Amygdala (tissue), 56 donors: ENCODE results near the gene FLRT2.

Source experiments
- DNase-seq, 56 donors: peaks; one replicate each; lab custom pipeline; 2025; lab: John Stamatoyannopoulos, UW

The FLRT2 gene, protein sequence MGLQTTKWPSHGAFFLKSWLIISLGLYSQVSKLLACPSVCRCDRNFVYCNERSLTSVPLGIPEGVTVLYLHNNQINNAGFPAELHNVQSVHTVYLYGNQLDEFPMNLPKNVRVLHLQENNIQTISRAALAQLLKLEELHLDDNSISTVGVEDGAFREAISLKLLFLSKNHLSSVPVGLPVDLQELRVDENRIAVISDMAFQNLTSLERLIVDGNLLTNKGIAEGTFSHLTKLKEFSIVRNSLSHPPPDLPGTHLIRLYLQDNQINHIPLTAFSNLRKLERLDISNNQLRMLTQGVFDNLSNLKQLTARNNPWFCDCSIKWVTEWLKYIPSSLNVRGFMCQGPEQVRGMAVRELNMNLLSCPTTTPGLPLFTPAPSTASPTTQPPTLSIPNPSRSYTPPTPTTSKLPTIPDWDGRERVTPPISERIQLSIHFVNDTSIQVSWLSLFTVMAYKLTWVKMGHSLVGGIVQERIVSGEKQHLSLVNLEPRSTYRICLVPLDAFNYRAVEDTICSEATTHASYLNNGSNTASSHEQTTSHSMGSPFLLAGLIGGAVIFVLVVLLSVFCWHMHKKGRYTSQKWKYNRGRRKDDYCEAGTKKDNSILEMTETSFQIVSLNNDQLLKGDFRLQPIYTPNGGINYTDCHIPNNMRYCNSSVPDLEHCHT

DNA sequence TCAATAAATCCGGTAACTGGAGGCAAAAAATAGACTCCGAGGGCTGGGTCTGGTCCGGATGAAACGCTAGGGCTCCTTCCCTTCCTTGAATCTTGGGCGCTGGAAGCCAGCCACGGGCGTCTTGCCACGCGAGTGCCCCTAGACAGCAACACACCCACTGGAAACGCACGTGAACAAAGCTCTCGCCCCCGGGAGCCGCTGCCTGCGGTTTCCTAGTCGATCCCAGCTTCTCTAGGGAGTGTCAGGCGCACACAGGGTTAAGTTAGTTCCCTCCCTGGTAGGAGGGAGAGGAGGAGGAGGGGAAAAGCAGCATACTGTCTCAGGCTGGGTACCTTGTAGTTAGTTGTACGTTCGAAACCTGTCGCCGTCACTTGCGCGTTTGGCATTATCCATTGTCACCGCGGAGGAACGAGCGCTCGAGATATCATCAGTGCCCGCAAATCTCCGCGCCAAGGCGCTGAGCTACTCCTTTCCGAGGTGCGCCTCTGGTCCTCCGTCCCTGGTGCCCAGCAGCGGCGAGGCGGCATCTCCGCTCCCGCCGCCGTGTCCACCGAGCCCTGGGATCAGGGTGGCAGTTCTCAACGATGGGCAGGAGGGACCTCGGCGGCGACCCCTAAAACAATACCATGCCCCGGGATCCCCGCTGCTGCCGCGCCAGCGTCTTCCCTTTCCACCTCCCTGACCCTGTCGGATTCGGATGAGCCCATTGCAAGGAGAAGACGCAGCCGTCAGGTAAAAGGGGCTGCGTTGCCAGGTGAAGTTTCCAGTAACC is at the start of gene FLRT2:
FLRT2 (plus strand) TSS at position 342 of the 772 bp plus-strand sequence. CDS start 91,371 bp downstream, outside the sequence.
- peak in 34 of 56 donors; percentile 9 to 73 (median 32) for DNase-seq

DNA sequence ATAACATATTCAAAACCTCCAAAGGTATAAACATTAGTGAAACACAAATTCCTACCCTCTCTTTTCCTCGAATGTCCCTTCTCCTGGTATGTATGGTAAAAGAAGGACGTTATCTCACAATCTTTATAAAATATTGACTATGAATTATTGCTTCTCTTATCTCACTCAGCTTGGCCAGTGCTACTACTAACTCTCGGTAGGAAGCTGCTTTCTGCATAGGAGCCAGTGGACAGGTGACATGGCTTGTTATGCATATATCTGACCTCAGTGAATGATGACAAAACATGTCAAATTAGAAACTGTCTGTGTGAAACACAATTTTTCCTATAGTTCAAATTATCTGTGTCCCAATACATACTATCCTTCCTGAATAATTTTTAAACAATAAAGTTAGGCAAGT is 48.5 kb upstream of the FLRT2 start:
- DNase-seq, result no peak

DNA sequence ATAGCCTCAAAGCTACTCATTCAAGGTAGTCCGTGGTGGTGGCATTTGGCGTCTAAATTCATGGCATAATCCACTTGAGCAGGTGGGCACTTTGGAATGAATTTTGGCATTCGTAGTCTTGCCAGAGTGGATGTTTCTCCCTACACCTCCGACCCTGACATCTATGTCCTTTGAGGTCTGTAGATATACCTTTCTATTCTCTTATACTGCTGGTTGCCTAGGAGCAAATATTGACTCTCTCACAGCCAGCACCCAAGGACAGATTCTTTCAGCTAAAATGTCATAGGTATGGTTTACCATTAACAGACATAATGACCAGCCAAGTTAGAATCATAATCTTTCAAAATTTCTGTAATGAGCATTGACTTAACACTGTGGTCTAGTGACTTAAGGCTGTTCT is 47.4 kb upstream of the FLRT2 start:
- no peak for DNase-seq

DNA sequence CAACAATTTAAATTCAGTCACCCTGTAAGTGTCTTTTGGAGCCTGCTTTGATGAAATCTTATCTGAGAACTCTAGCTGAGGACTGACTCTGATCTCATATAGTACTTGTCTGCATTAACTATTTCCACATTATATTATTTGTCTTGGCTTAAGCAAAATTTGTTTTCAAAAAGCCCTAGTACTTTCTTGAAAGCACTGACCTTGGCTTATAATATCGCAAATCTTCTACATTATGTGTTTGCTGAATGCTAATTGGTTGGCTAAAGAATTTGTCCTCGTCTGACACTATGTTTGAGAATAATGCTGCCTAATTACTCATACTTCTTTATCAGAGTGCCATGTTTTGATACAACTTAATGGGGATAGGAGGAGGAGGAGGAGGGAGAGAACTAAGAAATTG is 46.9 kb upstream of the FLRT2 start:
- DNase-seq, result no peak

DNA sequence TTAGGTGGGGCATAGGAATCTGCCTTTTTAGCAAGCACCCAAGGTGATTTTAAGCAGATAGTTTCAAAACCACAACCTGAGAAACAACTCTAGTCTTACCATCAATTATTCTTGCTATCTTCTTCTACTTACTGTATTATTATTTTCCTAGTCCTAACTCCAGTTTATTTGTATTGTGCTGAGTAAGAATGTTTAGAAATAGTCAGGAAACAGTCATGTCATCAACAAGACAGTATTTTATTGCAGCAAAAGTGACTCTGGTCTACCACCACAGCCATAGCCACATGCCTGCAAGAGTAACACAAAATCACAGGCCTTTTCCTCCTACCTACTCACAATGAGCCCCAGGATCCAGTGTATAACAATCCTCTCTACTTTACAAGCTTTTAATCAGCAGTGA is 46.3 kb upstream of the FLRT2 start:
- DNase-seq, result no peak

DNA sequence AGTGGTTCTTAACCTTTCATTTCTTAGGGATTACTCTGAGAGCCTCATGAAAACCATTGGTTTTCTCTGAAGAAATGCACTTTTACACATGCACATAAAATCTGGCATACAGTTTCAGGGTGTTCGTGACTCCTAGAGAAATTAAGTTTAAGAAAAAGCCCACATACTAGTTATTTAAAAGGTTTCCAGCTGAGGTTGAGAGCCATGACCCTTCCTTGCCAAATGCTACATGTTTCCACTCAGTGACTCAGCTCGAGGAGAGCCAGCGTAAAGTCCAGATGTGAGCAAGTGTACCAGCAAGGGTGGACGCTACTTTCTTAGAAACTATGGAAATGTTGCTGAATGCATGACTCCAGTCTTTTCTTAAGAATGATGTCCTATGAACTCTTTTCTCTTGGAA is 42.7 kb upstream of the FLRT2 start:
- DNase-seq, result no peak

DNA sequence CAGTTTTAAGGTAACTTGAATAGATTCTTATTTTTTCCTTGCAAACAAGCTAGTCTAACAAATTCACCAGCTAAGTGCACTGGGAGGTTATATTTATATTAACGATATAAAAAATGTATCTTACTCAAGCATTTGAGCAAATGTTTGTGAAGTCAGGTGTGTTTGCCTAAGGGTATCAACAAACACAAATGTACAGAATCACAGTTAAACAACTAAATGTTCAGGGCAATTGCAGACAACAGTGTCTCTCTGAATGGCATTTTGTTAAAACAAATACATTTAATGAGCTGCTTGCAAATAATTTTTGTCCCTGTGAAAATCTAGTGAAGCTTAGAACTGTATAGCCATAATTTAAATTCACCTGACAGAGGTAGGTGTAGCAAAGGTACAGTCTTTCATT is 28.2 kb upstream of the FLRT2 start:
- DNase-seq, result no peak

DNA sequence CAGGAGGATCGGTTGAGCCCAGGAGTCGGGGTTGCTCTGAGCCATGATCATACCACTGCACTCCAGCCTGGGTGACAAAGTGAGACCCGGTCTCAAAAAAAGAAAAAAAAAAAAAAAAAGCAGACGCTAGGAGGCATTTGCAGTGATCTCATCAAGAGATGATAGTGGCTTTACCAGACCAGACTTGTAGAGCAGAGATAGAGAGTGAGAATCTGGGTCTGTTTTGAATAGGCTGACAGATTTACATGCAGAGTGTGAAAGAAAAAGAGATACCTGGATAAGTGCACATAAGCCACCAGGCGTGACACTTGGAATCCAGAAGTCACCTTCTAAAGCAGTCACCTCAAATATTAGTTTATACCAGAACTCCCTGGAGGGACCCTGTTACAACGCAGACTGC is 21.1 kb upstream of the FLRT2 start:
- DNase-seq, result no peak

DNA sequence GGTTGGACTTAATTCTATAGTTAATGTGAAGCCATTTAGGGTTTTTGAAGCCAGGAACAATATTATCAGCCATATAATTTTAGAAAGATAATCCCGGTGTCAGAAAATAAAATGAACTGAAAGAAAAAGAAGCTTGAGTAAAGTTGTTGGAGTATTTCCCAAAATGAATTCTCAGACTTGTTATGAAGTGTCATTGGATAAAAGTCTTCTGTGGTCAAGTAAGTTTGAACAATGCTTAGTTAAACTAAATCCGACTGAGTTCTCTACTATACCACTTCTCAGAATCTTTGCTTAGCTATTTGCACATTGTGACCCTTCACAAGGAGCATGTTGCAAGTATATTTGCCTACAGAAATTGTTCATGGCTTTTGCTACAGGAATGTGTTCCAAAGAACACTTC is 17.5 kb upstream of the FLRT2 start:
- DNase-seq, result no peak

DNA sequence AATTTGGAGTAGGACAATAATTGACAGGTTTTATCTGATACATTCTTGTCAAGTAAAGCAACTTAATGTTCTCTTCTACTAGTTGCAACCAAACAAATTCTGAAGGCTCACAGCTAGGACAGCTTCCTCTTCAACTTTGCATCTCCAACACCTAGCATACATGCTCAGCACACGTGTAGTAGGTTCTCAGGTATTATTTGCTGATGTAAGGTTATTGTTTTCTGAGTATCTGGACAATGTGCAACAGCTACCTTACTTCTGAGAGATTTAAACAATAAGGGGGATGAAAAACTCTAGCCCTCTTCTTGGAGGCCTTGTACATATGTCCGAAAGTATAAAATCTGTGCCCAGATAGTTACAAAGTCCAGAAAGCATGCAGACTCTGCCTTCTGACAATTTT is 15.5 kb upstream of the FLRT2 start:
- no peak for DNase-seq

DNA sequence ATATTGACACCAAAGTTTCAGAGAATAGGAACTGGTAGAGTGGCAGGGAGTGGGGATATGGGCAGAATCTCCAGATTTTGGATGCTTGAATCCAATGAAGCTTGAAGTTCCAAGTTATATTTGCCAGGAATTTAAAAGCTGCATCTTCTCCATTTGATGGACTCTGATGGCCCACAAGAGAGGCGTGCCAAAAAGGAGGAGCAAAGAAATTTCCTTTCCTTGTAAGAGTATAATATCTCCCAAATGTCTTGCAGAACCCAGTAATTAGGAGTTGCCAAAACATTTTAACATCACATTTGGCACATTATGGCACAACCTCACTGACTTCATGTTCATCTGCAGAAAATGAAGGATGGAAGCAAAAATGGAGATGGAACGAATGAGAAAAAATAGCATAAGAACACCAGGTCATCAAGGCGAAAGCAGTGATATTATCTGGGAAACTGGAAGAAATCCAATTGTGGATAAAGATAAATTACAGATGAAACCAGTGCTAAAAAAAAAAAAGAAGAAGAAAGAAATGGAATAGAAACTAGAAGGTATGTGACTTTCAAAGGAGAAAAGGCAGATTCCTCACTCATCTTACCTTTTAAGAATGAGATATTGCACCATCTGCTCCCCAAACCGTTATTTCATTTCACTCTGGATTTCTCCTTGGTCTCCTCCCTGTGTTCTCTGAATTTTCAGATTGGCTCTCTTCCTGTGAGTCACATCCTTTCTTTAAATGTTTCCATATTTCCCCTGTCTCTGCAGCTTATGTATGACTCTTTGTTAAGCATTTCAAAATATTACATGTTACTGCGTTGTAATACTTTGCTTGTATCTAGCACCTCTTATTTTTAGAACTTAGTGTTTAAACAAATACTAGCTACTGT is 13.5 kb upstream of the FLRT2 start:
- DNase-seq, result no peak

DNA sequence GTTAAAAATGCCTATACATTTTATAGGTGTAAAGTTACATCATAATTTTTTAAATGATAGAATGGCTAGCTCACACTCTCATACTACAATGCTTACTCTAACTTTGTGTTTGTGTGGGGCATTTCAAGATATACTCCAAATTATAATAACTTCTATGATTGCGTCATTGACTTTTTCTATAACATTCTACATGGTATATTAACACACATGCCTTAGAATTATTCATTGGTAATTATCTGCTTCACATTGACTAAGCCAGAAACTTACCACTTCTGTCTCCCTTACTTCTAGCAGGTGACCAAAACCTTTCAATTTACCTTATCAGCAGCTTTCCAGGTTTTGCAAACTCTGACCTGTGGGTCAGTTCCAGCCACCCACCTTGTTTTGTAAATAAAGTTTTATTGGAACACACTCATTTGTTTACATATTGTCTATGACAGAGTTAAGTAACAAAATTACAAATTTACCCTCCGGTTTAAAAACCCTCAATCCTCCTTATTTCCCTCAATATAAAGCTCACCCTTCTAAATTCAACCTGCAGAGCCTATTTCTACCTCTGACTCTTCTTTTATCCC is 12.7 kb upstream of the FLRT2 start:
- no peak for DNase-seq

DNA sequence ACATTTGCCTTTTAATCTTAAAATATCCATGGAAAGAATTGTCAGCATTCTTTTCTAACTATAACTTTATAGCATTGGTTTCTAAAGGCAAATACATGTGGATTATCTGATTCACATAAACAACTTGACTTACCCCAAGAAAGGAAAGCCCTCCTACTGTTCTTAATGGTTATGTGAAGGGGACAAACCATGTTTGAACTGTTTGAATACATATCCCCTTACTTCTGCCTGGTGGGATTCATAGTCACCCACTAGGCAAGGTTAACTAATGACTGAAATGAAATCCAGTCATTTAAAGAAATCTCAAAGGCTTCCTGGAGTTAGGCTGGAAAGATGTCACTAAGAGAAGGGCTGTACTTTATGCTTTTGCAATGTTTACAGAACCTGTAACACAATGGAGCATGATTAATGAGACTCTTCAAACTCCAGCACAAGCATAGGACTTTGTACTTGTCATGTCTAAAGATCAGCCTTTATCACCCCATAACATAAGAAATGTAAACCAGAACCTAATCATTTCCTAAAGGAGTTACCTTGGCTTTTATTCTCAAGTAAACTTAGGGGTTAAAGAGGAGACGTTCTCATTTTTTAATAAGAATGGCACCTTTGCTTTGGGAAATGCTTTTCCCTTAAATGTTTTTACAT is 10.2 kb upstream of the FLRT2 start:
- DNase-seq, result no peak

DNA sequence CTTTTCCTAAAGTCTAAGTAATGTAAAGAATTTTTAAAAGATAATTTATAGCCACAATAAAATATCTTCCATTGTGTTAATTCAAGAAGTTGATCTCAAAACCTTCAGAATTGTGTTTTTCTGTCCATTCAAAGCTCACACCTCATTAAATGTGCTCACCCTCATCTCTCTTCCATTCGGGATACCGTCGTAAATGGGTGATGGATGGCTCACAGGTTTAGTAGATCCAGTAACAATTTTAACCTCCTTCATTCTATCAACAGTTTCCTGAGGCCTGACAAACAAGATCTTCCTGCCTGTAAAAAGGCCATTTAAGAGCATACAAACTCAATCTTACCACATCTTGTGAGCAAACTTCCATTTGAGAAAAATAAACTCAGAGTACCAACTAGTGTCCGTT is 9.4 kb upstream of the FLRT2 start:
- no peak for DNase-seq

DNA sequence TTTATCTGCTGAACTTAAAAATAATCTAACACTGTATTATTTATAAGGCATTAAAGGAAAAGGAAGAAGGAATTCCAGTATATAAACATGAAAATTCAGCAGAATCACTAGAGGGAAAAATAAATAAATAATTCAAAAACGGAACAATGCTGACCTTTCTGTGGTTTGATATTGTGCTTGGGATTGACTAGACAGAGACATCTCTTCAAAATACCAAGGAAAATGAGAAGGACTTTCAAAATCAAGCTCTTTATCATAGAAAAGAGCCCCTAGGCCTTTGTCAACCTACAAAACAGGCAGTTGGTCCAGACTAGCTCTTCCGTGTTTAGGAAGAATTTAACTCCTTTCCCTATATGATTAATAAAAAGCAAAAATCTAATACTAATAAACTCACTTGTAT is 6.3 kb upstream of the FLRT2 start:
- no peak for DNase-seq

DNA sequence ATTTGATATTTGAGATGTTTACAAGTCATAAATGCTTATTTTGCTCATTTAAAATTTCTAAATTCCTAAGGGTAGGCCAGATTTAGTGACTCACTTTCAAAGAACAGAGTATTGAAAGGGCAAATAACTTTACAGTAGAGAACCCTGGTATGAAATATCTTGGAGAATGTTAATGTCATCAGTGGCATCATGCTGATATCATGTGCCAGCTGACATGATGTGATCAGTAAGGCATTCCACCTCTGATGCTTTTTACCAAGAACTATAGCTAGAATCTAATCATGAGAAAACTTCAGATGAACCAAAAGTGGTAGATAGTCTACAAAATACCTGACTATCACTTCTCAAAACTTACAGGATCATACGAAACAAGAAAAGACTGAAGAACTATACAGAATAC is 2.9 kb upstream of the FLRT2 start:
- no peak for DNase-seq

DNA sequence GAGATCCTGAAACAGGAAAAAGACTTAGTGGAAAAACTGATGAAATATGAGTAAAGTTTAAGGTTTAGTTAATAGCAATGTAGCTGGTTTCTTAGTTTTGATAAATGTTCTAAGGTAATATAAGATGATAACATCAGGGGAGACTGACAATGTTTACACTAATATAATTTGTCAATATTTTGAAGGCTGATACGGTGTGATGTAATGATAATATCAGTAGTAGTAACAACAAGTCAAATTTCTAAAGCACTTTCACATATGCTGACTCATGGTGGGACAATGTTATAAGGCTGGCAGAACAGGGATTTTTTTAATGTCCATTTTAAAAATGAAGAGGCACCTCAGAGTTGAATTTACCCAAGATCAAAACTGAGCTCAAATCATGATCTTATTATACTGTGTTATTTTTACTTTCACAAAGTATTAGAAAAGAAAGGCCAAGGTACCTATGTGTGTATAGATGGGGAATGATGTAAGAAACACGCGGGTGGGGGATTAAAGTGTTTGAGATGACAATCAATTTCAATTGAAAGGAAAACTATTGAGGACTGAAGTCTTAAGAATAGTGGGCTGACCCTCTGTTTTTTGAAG is 2.4 kb upstream of the FLRT2 start:
- no peak for DNase-seq

DNA sequence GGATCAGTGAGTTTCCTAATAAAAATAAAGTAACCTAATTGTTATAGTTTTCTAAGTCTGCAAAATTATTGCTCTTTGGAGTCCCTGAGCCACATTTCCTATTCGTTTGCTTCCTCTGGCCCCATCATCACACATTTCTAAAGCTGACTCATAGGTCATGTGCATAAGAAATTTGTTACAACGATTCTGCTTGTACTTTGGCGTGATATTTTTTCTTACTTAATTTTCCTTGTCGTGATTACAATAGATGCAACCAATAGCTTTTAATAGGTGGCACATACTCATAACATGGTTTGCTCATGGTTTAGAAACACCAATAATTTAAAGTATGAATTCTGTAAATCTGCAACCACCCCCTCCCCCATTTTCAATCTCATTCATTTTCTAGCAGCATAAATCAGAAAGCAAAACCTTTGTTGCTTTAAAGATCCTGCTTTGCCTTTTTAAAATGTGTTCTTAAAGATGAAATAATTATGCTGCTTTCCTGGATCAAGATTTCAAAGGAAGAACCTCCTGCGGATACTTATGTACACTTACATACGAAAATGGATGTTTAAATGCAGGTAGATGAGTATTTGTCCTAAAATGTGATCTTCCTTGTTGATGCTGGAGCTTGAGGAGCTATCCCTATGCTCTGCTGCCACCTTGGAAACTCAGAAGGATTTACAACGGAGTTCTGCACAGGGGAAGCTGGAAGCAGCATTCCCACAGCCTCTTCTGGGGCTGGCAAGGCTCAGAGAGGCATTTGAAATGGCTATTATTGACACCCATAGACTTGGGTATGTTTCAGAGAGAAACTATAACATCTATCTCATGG is 1.7 kb upstream of the FLRT2 start:
- peak in 24 of 56 donors; percentile 4 to 55 (median 21) for DNase-seq
